H1 (cell line): ENCODE measurements around the gene VMP1. TPM values are rescaled to one million over a fixed set of nuclear protein-coding genes. Genes with fewer than 3 reads are reported as not detected.

Experiments used
- CTCF ChIA-PET: fragments of 300-600 bp; sonication (Branson Sonifier 250); formaldehyde crosslinking; loops from one replicate; lab custom pipeline; 2021; ENCODE audit not compliant: partially characterized antibody; lab: Charles Lee
- POLR2A ChIA-PET: fragments of 300-600 bp; sonication (Branson Sonifier 250); formaldehyde crosslinking; loops from one replicate; lab custom pipeline; 2021; ENCODE audit warnings: inconsistent platforms; ENCODE audit not compliant: partially characterized antibody; lab: Charles Lee
- DNase-seq, 2 experiments: peaks; one replicate each; pipeline versions ENCODE4 v3.0.0 to v3.0.0-alpha.2; 2010 to 2022; ENCODE audit warnings: low spot score in 2 of 2, low read depth in 1 of 2, mixed read lengths in 1 of 2
- FAIRE-seq: peaks from 2 replicates; lab custom pipeline; 2011; peaks lifted over from hg19 to GRCh38; lab: Jason Lieb, UNC
- H2AFZ ChIP-seq: 2 replicates; pipeline ENCODE4 v1.8.1; 2012; ENCODE audit warnings: low read length, inconsistent platforms
- H2AK5ac ChIP-seq: 2 replicates; pipeline ENCODE4 v1.6.1; 2013; ENCODE audit warnings: low read depth, low read length
- H2BK120ac ChIP-seq: replicated peaks from 2 replicates; pipeline ENCODE3; 2013; ENCODE audit warnings: low read depth, low read length, inconsistent platforms
- H2BK12ac ChIP-seq: 2 replicates; pipeline ENCODE4 v1.6.1; 2013; ENCODE audit warnings: low read depth, low read length
- H2BK15ac ChIP-seq: 2 replicates; pipeline ENCODE4 v1.6.1; 2013; ENCODE audit warnings: low read length
- H2BK20ac ChIP-seq: 2 replicates; pipeline ENCODE4 v1.6.1; 2013; ENCODE audit warnings: low read length
- H2BK5ac ChIP-seq: 2 replicates; pipeline ENCODE4 v1.6.1; 2013; ENCODE audit warnings: low read depth, low read length
- H3K14ac ChIP-seq: 2 replicates; pipeline ENCODE4 v1.6.1; 2013; ENCODE audit warnings: inconsistent platforms; ENCODE audit not compliant: insufficient read length
- H3K18ac ChIP-seq: 2 replicates; pipeline ENCODE4 v1.6.1; 2013; ENCODE audit warnings: low read length; ENCODE audit errors: extremely low read depth
- H3K23ac ChIP-seq: 2 replicates; pipeline ENCODE4 v1.6.1; 2013; ENCODE audit warnings: inconsistent platforms; ENCODE audit not compliant: insufficient read length
- H3K23me2 ChIP-seq: 2 replicates; pipeline ENCODE4 v1.6.1; 2013; ENCODE audit warnings: low read depth, low read length
- H3K27ac ChIP-seq: 2 replicates; pipeline ENCODE4 v1.6.1; 2011; ENCODE audit warnings: low read depth, low read length, inconsistent platforms
- H3K27me3 ChIP-seq, 4 experiments: replicated peaks in 1 of 4; 1 replicate in 1 of 4; 2 replicates in 3 of 4; pipeline versions ENCODE4 v1.6.1 to v1.8.1; 2011 to 2013; ENCODE audit warnings: low read length in 3 of 4, mild to moderate bottlenecking in 3 of 4, inconsistent platforms in 2 of 4, mixed read lengths in 2 of 4, moderate library complexity in 1 of 4; ENCODE audit not compliant: control insufficient read depth in 3 of 4, insufficient read depth in 3 of 4; ENCODE audit errors: extremely low read depth in 1 of 4
- H3K36me3 ChIP-seq, 4 experiments: 2 replicates each; pipeline versions ENCODE4 v1.6.1 to v1.8.1; 2011 to 2013; ENCODE audit warnings: mild to moderate bottlenecking in 4 of 4, low read length in 3 of 4, moderate library complexity in 2 of 4, control low read depth in 1 of 4, inconsistent platforms in 1 of 4; ENCODE audit not compliant: insufficient read depth in 4 of 4, control insufficient read depth in 2 of 4
- H3K4ac ChIP-seq: replicated peaks from 2 replicates; pipeline ENCODE3; 2013; ENCODE audit warnings: low read length, low read depth, mixed read lengths, inconsistent platforms; ENCODE audit not compliant: insufficient read length
- H3K4me1 ChIP-seq, 4 experiments: replicated peaks in 1 of 4; 1 replicate in 1 of 4; 2 replicates in 3 of 4; pipeline versions ENCODE4 v1.6.1 to v1.8.1; 2011 to 2013; ENCODE audit warnings: low read length in 3 of 4, inconsistent platforms in 2 of 4, mixed read lengths in 1 of 4; ENCODE audit not compliant: insufficient read depth in 4 of 4, control insufficient read depth in 3 of 4
- H3K4me2 ChIP-seq, 2 experiments: 2 replicates each; pipeline versions ENCODE4 v1.6.1 to v1.8.1; 2011 to 2013; ENCODE audit warnings: low read depth in 2 of 2, low read length in 2 of 2, control low read depth in 1 of 2, inconsistent platforms in 1 of 2, mild to moderate bottlenecking in 1 of 2; ENCODE audit not compliant: insufficient read depth in 1 of 2
- H3K4me3 ChIP-seq, 4 experiments: fragments of 200-600, 300-600 bp in 1 of 4; sonication (generic), shearing (Covaris generic), sonication (Bioruptor Twin) in 1 of 4; 2 replicates each; pipeline versions ENCODE4 v1.5.1 to v1.8.1; 2011 to 2016; ENCODE audit warnings: low read length in 4 of 4, low read depth in 3 of 4, control low read depth in 2 of 4, inconsistent platforms in 2 of 4, mild to moderate bottlenecking in 2 of 4, mixed read lengths in 1 of 4, moderate library complexity in 1 of 4; ENCODE audit not compliant: insufficient read depth in 2 of 4; ENCODE audit errors: extremely low read depth in 1 of 4
- H3K56ac ChIP-seq: replicated peaks from 2 replicates; pipeline ENCODE3; 2013; ENCODE audit warnings: low read depth, mild to moderate bottlenecking, mixed read lengths, low read length, inconsistent platforms; ENCODE audit not compliant: insufficient read length
- H3K79me1 ChIP-seq: 2 replicates; pipeline ENCODE4 v1.6.1; 2013; ENCODE audit warnings: low read depth, low read length, control low read depth
- H3K79me2 ChIP-seq, 2 experiments: 2 replicates each; pipeline versions ENCODE4 v1.6.1 to v1.8.1; 2012 to 2013; ENCODE audit warnings: low read length in 2 of 2, mild to moderate bottlenecking in 2 of 2, inconsistent platforms in 1 of 2; ENCODE audit not compliant: insufficient read depth in 2 of 2, control insufficient read depth in 1 of 2
- H3K9ac ChIP-seq, 4 experiments: replicated peaks in 1 of 4; 1 replicate in 1 of 4; 2 replicates in 3 of 4; pipeline versions ENCODE4 v1.6.1 to v1.8.1; 2011 to 2013; ENCODE audit warnings: low read depth in 3 of 4, low read length in 3 of 4, control low read depth in 2 of 4, mild to moderate bottlenecking in 2 of 4, moderate library complexity in 2 of 4, inconsistent platforms in 1 of 4; ENCODE audit errors: extremely low read depth in 1 of 4
- H3K9me3 ChIP-seq, 2 experiments: 2 replicates each; pipeline versions ENCODE4 v1.6.1 to v1.8.1; 2012 to 2013; ENCODE audit warnings: mild to moderate bottlenecking in 2 of 2, moderate library complexity in 2 of 2, control low read depth in 1 of 2, inconsistent platforms in 1 of 2, low read depth in 1 of 2, low read length in 1 of 2, mixed read lengths in 1 of 2; ENCODE audit not compliant: insufficient read depth in 2 of 2
- H4K20me1 ChIP-seq, 2 experiments: replicated peaks in 1 of 2; 2 replicates each; pipeline versions ENCODE3 to v1.8.1; 2011 to 2013; ENCODE audit warnings: inconsistent platforms in 2 of 2, low read length in 2 of 2, mild to moderate bottlenecking in 1 of 2; ENCODE audit not compliant: insufficient read depth in 2 of 2, control insufficient read depth in 1 of 2
- H4K5ac ChIP-seq: 2 replicates; pipeline ENCODE4 v1.6.1; 2013; ENCODE audit warnings: low read length, low read depth, mixed read lengths, inconsistent platforms; ENCODE audit not compliant: insufficient read length
- H4K8ac ChIP-seq: 2 replicates; pipeline ENCODE4 v1.8.0; 2013; ENCODE audit warnings: mild to moderate bottlenecking, moderate library complexity, low read length, inconsistent platforms; ENCODE audit not compliant: insufficient read depth; ENCODE audit errors: extremely low read depth
- H4K91ac ChIP-seq: replicated peaks from 2 replicates; pipeline ENCODE3; 2013; ENCODE audit warnings: low read length, mixed read lengths, inconsistent platforms; ENCODE audit not compliant: insufficient read length
- CHD2 ChIP-seq: IDR thresholded peaks from 2 replicates; pipeline ENCODE4 v1.6.1; 2012; ENCODE audit warnings: low read length, improper control_type of control experiment
- GABPA ChIP-seq: IDR thresholded peaks from 2 replicates; pipeline ENCODE4 v1.6.1; 2011; ENCODE audit warnings: mild to moderate bottlenecking, low read length, moderate library complexity, borderline replicate concordance; ENCODE audit not compliant: insufficient read depth
- WGBS, 2 experiments: shearing (Covaris generic) in 1 of 2; methylation state at CpG; one replicate each; pipeline versions ENCODE4 v1.1.6 to v1.1.7; 2013 to 2015; ENCODE audit warnings: low lambda C conversion rate in 2 of 2, mixed read lengths in 2 of 2, inconsistent platforms in 1 of 2, low coverage in 1 of 2, missing lambda C conversion rate in 1 of 2; ENCODE audit not compliant: insufficient replicate concordance in 2 of 2, insufficient coverage in 1 of 2, insufficient read length in 1 of 2; ENCODE audit errors: extremely low coverage in 1 of 2, missing lambda C conversion rate in 1 of 2; 5-methylcytosine and 5-hydroxymethylcytosine counted together
- polyA plus RNA-seq, 7 experiments: library from polyadenylated mRNA; depleted of rRNA in 3 of 7; stranded (reverse) in 5 of 7; unstranded in 2 of 7; fragments of >200 nt in 5 of 7; fragments of 200-250 nt in 2 of 7; gene quantifications; 1 replicate in 5 of 7; 2 replicates in 1 of 7; 4 replicates in 1 of 7; pipeline versions ENCODE4 v1.2.1 to v1.2.3, GENCODE V29; 2011 to 2013; ENCODE audit warnings: missing spikeins in 2 of 7, mixed read lengths in 2 of 7
- total RNA-seq: library from RNA; stranded (reverse); fragmentation: NEBNext Ultra II Directional; extraction: Animal tissue kit (Norgen Biotek cat#: 25700); gene quantifications from 2 replicates; pipeline ENCODE4 v1.2.1, GENCODE V29; 2021

Gene VMP1
- total and polyA plus RNA-seq, 2 of the 8 experiments (the other 6 are each of a cell fraction or from before 2014, with no cell fraction given): 45.0 to 92.7 TPM

GRCh38 chr17:59743842-59744241 lies 36.4 kb downstream of the VMP1 start:
- Histone ChIP-seq H3K14ac (no peak overlapping the region), H2AFZ (no peak overlapping the region), H3K4me2 (no peak overlapping the region), H3K79me1 (no peaks in the 10 kb centered on the region), H3K4me1 (no peaks in the 10 kb centered on the region), H3K4ac (no peak overlapping the region), H4K91ac (no peak overlapping the region), H2BK5ac (no peak overlapping the region), H3K9ac (no peak overlapping the region), H2BK12ac (no peak overlapping the region), H4K8ac (no peak overlapping the region), H2AK5ac (no peak overlapping the region), H3K79me2 (no peaks in the 10 kb centered on the region), H4K20me1 (no peaks in the 10 kb centered on the region), H4K5ac (no peak overlapping the region), H2BK20ac (no peak overlapping the region), H3K36me3 (peaks cover 0 to 7% (median 2%) of the 10 kb centered on the region in 4 experiments; a peak in 3 of 8 replicates), H3K18ac (no peak overlapping the region), H3K4me3 (no peak overlapping the region), H3K9me3 (peaks cover 0 to 3% of the 10 kb centered on the region in 2 experiments; a peak in 3 of 4 replicates), H3K23me2 (no peaks in the 10 kb centered on the region), H3K27me3 (no peaks in the 10 kb centered on the region), H2BK120ac (no peak overlapping the region), H3K56ac (no peak overlapping the region), H3K23ac (no peak overlapping the region), H2BK15ac (no peak overlapping the region), H3K27ac (no peak overlapping the region)
- TF ChIP-seq GABPA (no peak), CHD2 (no peak)
- POLR2A ChIA-PET: no interaction called here
- CTCF ChIA-PET: interaction anchor here (0.7 kb wide), 1 partner anchor 10 kb away, joined by 3 read pairs; no protein-coding TSS in a partner anchor
- WGBS, 2 experiments: 100% methylated on average over 4 of the region's 4 CpGs; no CpG with 5 or more reads in 1 of the 2 experiments
- no peak for DNase-seq
- FAIRE-seq: no peak
